HEK293 (cell line): ENCODE data around the gene DNAJB8.

ENCODE experiments used
- CTCF ChIA-PET: fragments of 350-600 bp; formaldehyde crosslinking; extraction: SDS; loops from one replicate; lab custom pipeline; 2021; ENCODE audit warnings: antibody characterized with exemption; lab: Yijun Ruan, JAX
- POLR2A ChIA-PET: fragments of 300-600 bp; formaldehyde crosslinking; extraction: SDS; loops from one replicate; lab custom pipeline; 2020; ENCODE audit warnings: antibody characterized with exemption, inconsistent platforms; lab: Yijun Ruan, JAX
- H3K27ac ChIP-seq: fragments of 200-500 bp; sonication (Bioruptor generic); 2 replicates; pipeline ENCODE4 v1.5.1; 2014; ENCODE audit warnings: low read depth, low read length, control low read depth, inconsistent platforms; ENCODE audit errors: extremely low read depth
- H3K36me3 ChIP-seq, 2 experiments: fragments of 200-500 bp in 1 of 2; sonication (Bioruptor generic) in 1 of 2; 1 replicate in 1 of 2; 2 replicates in 1 of 2; pipeline ENCODE4 v1.5.1; 2014 to 2017; ENCODE audit warnings: inconsistent platforms in 2 of 2, low read length in 2 of 2; ENCODE audit not compliant: control insufficient read depth in 2 of 2, insufficient read depth in 1 of 2
- H3K4me1 ChIP-seq: fragments of 200-500 bp; sonication (Bioruptor generic); 2 replicates; pipeline ENCODE4 v1.5.1; 2014; ENCODE audit warnings: mild to moderate bottlenecking, low read length, inconsistent platforms; ENCODE audit not compliant: control insufficient read depth, insufficient read depth
- H3K4me3 ChIP-seq: 2 replicates; pipeline ENCODE4 v1.5.1; 2011; ENCODE audit warnings: low read depth, mild to moderate bottlenecking, control low read depth, low read length, moderate library complexity
- H3K9me3 ChIP-seq: fragments of 200-500 bp; sonication (Bioruptor generic); 2 replicates; pipeline ENCODE4 v1.5.1; 2014; ENCODE audit warnings: low read depth, low read length, inconsistent platforms; ENCODE audit not compliant: control insufficient read depth, insufficient read depth
- BCL6B ChIP-seq: fragments of 450-650 bp; formaldehyde crosslinking; IDR thresholded peaks from 2 replicates; pipeline ENCODE4 v1.5.1; 2017; ENCODE audit warnings: missing biosample characterization, missing genetic modification characterization
- FEZF1 ChIP-seq: fragments of 450-650 bp; formaldehyde crosslinking; IDR thresholded peaks from 2 replicates; pipeline ENCODE4 v1.5.1; 2016; ENCODE audit warnings: missing biosample characterization, missing genetic modification characterization
- GLIS1 ChIP-seq: fragments of 450-650 bp; formaldehyde crosslinking; IDR thresholded peaks from 2 replicates; pipeline ENCODE4 v1.5.1; 2016; ENCODE audit warnings: missing biosample characterization, missing genetic modification characterization
- PRDM4 ChIP-seq: fragments of 450-650 bp; formaldehyde crosslinking; IDR thresholded peaks from 2 replicates; pipeline ENCODE4 v1.5.1; 2017; ENCODE audit warnings: missing biosample characterization, missing genetic modification characterization
- SALL2 ChIP-seq: fragments of 450-650 bp; formaldehyde crosslinking; IDR thresholded peaks from 2 replicates; pipeline ENCODE4 v1.5.0; 2017; ENCODE audit warnings: missing biosample characterization, mild to moderate bottlenecking, missing genetic modification characterization, borderline replicate concordance
- SCRT1 ChIP-seq: fragments of 450-650 bp; formaldehyde crosslinking; IDR thresholded peaks from 2 replicates; pipeline ENCODE4 v1.5.1; 2016; ENCODE audit warnings: missing biosample characterization, missing genetic modification characterization, borderline replicate concordance
- SETDB1 ChIP-seq: IDR thresholded peaks from one replicate; pipeline ENCODE4 v1.6.1; 2017; ENCODE audit warnings: mild to moderate bottlenecking, low read length, moderate library complexity, mixed read lengths; ENCODE audit not compliant: insufficient read length
- TRIM28 ChIP-seq: IDR thresholded peaks from 2 replicates; pipeline ENCODE4 v1.6.1; 2011; ENCODE audit warnings: low read length, control low read depth, borderline replicate concordance
- ZBTB10 ChIP-seq: fragments of 450-650 bp; formaldehyde crosslinking; IDR thresholded peaks from 2 replicates; pipeline ENCODE4 v1.5.1; 2016; ENCODE audit warnings: missing biosample characterization, missing genetic modification characterization
- ZNF157 ChIP-seq: fragments of 450-650 bp; formaldehyde crosslinking; IDR thresholded peaks from 2 replicates; pipeline ENCODE4 v1.5.1; 2016; ENCODE audit warnings: missing biosample characterization, missing genetic modification characterization
- ZNF175 ChIP-seq: fragments of 450-650 bp; formaldehyde crosslinking; IDR thresholded peaks from 2 replicates; pipeline ENCODE4 v1.5.1; 2016; ENCODE audit warnings: missing biosample characterization, missing genetic modification characterization
- ZNF184 ChIP-seq: fragments of 450-650 bp; IDR thresholded peaks from 2 replicates; pipeline ENCODE4 v1.5.1; 2018; ENCODE audit warnings: missing biosample characterization, mild to moderate bottlenecking, missing genetic modification characterization
- ZNF248 ChIP-seq: fragments of 450-650 bp; formaldehyde crosslinking; IDR thresholded peaks from 2 replicates; pipeline ENCODE4 v1.5.1; 2017; ENCODE audit warnings: missing biosample characterization, missing genetic modification characterization
- ZNF274 ChIP-seq, 2 experiments: fragments of 200-500 bp in 1 of 2; fragments of 450-650 bp in 1 of 2; sonication (Bioruptor generic) in 1 of 2; formaldehyde crosslinking in 1 of 2; IDR thresholded peaks; 2 replicates each; pipeline versions ENCODE4 v1.5.1 to v1.6.1; 2014 to 2016; ENCODE audit warnings: borderline replicate concordance in 1 of 2, inconsistent platforms in 1 of 2, low read length in 1 of 2, missing biosample characterization in 1 of 2, missing genetic modification characterization in 1 of 2
- ZNF645 ChIP-seq: fragments of 450-650 bp; formaldehyde crosslinking; IDR thresholded peaks from 2 replicates; pipeline ENCODE4; 2016; ENCODE audit warnings: missing biosample characterization, missing genetic modification characterization
- ZNF660 ChIP-seq: fragments of 450-650 bp; IDR thresholded peaks from 2 replicates; pipeline ENCODE4 v1.5.1; 2018; ENCODE audit warnings: missing biosample characterization, mild to moderate bottlenecking, missing genetic modification characterization
- ZNF768 ChIP-seq: fragments of 450-650 bp; formaldehyde crosslinking; IDR thresholded peaks from 2 replicates; pipeline ENCODE4 v1.5.1; 2018; ENCODE audit warnings: missing biosample characterization, mild to moderate bottlenecking, missing genetic modification characterization
- ZXDB ChIP-seq: fragments of 450-650 bp; formaldehyde crosslinking; IDR thresholded peaks from 2 replicates; pipeline ENCODE4 v1.5.1; 2016; ENCODE audit warnings: missing biosample characterization, missing genetic modification characterization

DNAJB8 gene

GRCh38 chr3:128420720-128421438 lies 45.8 kb downstream of the DNAJB8 start:
- Histone ChIP-seq H3K36me3 (no peaks in the 10 kb centered on the region), H3K4me3 (no peak overlapping the region), H3K27ac (no peak overlapping the region), H3K9me3 (no peaks in the 10 kb centered on the region), H3K4me1 (no peaks in the 10 kb centered on the region)
- POLR2A ChIA-PET = no interaction called here
- CTCF ChIA-PET = interaction anchor here (0.6 kb wide), 1 partner anchor 788 kb away, joined by 4 read pairs; no protein-coding TSS in a partner anchor
- TF ChIP-seq GLIS1 (tag by site-specific recombination) (peak; percentile 55), ZNF175 (no peak)

GRCh38 chr3:128420289-128420688 lies 46.4 kb downstream of the DNAJB8 start:
- H3K4me3 ChIP-seq = no peak overlapping the region
- H3K9me3 ChIP-seq = no peaks in the 10 kb centered on the region
- no peak for TF ChIP-seq ZXDB
- TF ChIP-seq ZNF157 (tag by site-specific recombination) = no peak
- TF ChIP-seq SCRT1 (tag by site-specific recombination) = no peak
- no peaks in the 10 kb centered on the region for H3K36me3 ChIP-seq
- ChIA-PET CTCF (no interaction called here), POLR2A (no interaction called here)
- no peaks in the 10 kb centered on the region for H3K4me1 ChIP-seq
- no peak overlapping the region for H3K27ac ChIP-seq

- Histone ChIP-seq H3K9me3 (no peaks in the 10 kb centered on the region), H3K27ac (no peak overlapping the region), H3K36me3 (no peaks in the 10 kb centered on the region), H3K4me3 (no peak overlapping the region), H3K4me1 (no peaks in the 10 kb centered on the region)
- ChIA-PET CTCF (no interaction called here), POLR2A (no interaction called here)
- peak; percentile 55; the same call in 1 of the 2 replicates for TF ChIP-seq TRIM28
- no peak for TF ChIP-seq SALL2 (tag by site-specific recombination)
- no peak for TF ChIP-seq ZNF274 (IDR thresholded peaks at IDR 0.05; ENCODE audit: low read length)
- no peak for TF ChIP-seq ZNF274 (tag by site-specific recombination; IDR thresholded peaks at IDR 0.05; ENCODE audit: borderline replicate concordance)
- peak; percentile 56 for TF ChIP-seq SETDB1
- TF ChIP-seq ZNF660 = no peak
- TF ChIP-seq BCL6B (tag by site-specific recombination) = no peak
These were observed 47.4 kb downstream of the DNAJB8 start for GRCh38 chr3:128419311-128419710.

GRCh38 chr3:128418900-128419299 lies 47.8 kb downstream of the DNAJB8 start:
- no peak overlapping the region for H3K27ac ChIP-seq
- ChIA-PET POLR2A (no interaction called here), CTCF (no interaction called here)

More at GRCh38 chr3:128418900-128419299, 47.8 kb downstream of the DNAJB8 start:
- Histone ChIP-seq H3K4me3 (no peak overlapping the region), H3K9me3 (no peaks in the 10 kb centered on the region), H3K36me3 (no peaks in the 10 kb centered on the region), H3K4me1 (no peaks in the 10 kb centered on the region)
- TF ChIP-seq ZNF645 (tag by site-specific recombination) (no peak), ZBTB10 (tag by site-specific recombination) (no peak), ZNF274 (IDR thresholded peaks at IDR 0.05; ENCODE audit: low read length) (no peak), ZNF274 (tag by site-specific recombination; IDR thresholded peaks at IDR 0.05; ENCODE audit: borderline replicate concordance) (no peak), ZNF248 (tag by site-specific recombination) (no peak), PRDM4 (no peak), ZNF184 (tag by site-specific recombination) (peak; percentile 98), FEZF1 (no peak), ZNF768 (tag by site-specific recombination) (no peak)
